ENCODE results near the gene TEC. TPM values are rescaled to one million over a fixed set of nuclear protein-coding genes. Genes with fewer than 3 reads are reported as not detected.

Gene TEC
- total and polyA plus RNA-seq, 2 experiments from 2014 or later: 2.9 to 3.0 TPM

- H3K4me1 Mint-ChIP-seq: 0 out of 3 replicates have a peak, but pooled peaks cover 2% of the 10 kb centered on the region
- H3K4me3 ChIP-seq: no peak overlapping the region
- TF ChIP-seq EZH2phosphoT487 (IDR thresholded peaks at IDR 0.05; ENCODE audit: unreplicated experiment): no peak
- no peak overlapping the region for H2AFZ ChIP-seq
- no peaks in the 10 kb centered on the region for H3K36me3 ChIP-seq (ENCODE audit: insufficient read depth)
- no peak for ATAC-seq
- no peaks in the 10 kb centered on the region for H3K36me3 Mint-ChIP-seq (ENCODE audit: low read depth)
- peaks cover 45% of the 10 kb centered on the region for H3K79me2 ChIP-seq (replicated peaks; ENCODE audit: insufficient read depth)
- H3K9me2 ChIP-seq (ENCODE audit: insufficient read depth): peaks cover 4% of the 10 kb centered on the region; the same call in 1 of the 2 replicates
- H3F3A ChIP-seq (replicated peaks; ENCODE audit: low read depth): no peaks in the 10 kb centered on the region
- H3K4me1 ChIP-seq (ENCODE audit: insufficient read depth): 0 out of 2 replicates have a peak, but pooled peaks cover 2% of the 10 kb centered on the region
- peaks cover 2% of the 10 kb centered on the region for H3K27me3 Mint-ChIP-seq (ENCODE audit: insufficient read depth, low read depth, poor library complexity)
- H3K9me3 Mint-ChIP-seq: no peaks in the 10 kb centered on the region
- H3K4me3 Mint-ChIP-seq: no peak overlapping the region
- no peak overlapping the region for H3K27ac ChIP-seq (ENCODE audit: low read depth)
- DNase-seq (ENCODE audit: low spot score): no peak
- H3K27me3 ChIP-seq (ENCODE audit: insufficient read depth): no peaks in the 10 kb centered on the region
- H3K27ac Mint-ChIP-seq: no peak overlapping the region
- peaks cover 3% of the 10 kb centered on the region; the same call in 1 of the 2 replicates for H4K20me1 ChIP-seq (replicated peaks; ENCODE audit: insufficient read depth)
- H3K4me2 ChIP-seq: no peak overlapping the region
Observed at GRCh38 chr4:48262484-48262883, 7.2 kb downstream of the TEC start.

- Histone ChIP-seq H3K9me2 (ENCODE audit: insufficient read depth) (peaks cover 4% of the 10 kb centered on the region; the same call in 1 of the 2 replicates), H4K20me1 (replicated peaks; ENCODE audit: insufficient read depth) (peaks cover 3% of the 10 kb centered on the region; the same call in 1 of the 2 replicates), H2AFZ (no peak overlapping the region), H3K79me2 (replicated peaks; ENCODE audit: insufficient read depth) (peaks cover 37% of the 10 kb centered on the region), H3K27ac (ENCODE audit: low read depth) (no peak overlapping the region), H3K27me3 (ENCODE audit: insufficient read depth) (no peaks in the 10 kb centered on the region), H3K4me3 (no peak overlapping the region), H3K36me3 (ENCODE audit: insufficient read depth) (no peaks in the 10 kb centered on the region), H3K4me1 (ENCODE audit: insufficient read depth) (no peaks in the 10 kb centered on the region), H3F3A (replicated peaks; ENCODE audit: low read depth) (no peaks in the 10 kb centered on the region), H3K4me2 (no peak overlapping the region)
- H3K4me1 Mint-ChIP-seq: no peaks in the 10 kb centered on the region
- no peak overlapping the region for H3K4me3 Mint-ChIP-seq
- no peak for ATAC-seq
- H3K36me3 Mint-ChIP-seq (ENCODE audit: low read depth): no peaks in the 10 kb centered on the region
- no peak for DNase-seq (ENCODE audit: low spot score)
- no peak for TF ChIP-seq CTCF (conservative IDR thresholded peaks at IDR 0.05; ENCODE audit: low read depth in 2 of 2)
- no peak overlapping the region for H3K27ac Mint-ChIP-seq
- H3K9me3 Mint-ChIP-seq: no peaks in the 10 kb centered on the region
- peaks cover 2% of the 10 kb centered on the region for H3K27me3 Mint-ChIP-seq (ENCODE audit: insufficient read depth, low read depth, poor library complexity)
Observed at GRCh38 chr4:48261281-48261680, 8.4 kb downstream of the TEC start.

- Histone ChIP-seq H3K4me1 (ENCODE audit: insufficient read depth) (no peaks in the 10 kb centered on the region), H3K79me2 (replicated peaks; ENCODE audit: insufficient read depth) (peaks cover 27% of the 10 kb centered on the region), H3K27ac (ENCODE audit: low read depth) (no peak overlapping the region), H3K27me3 (ENCODE audit: insufficient read depth) (no peaks in the 10 kb centered on the region), H3K9me2 (ENCODE audit: insufficient read depth) (no peaks in the 10 kb centered on the region), H3K4me3 (no peak overlapping the region), H3F3A (replicated peaks; ENCODE audit: low read depth) (no peaks in the 10 kb centered on the region; the same call in 1 of the 2 replicates), H3K36me3 (ENCODE audit: insufficient read depth) (no peaks in the 10 kb centered on the region), H3K4me2 (no peak overlapping the region), H4K20me1 (replicated peaks; ENCODE audit: insufficient read depth) (peaks cover 3% of the 10 kb centered on the region; the same call in 1 of the 2 replicates), H2AFZ (no peak overlapping the region)
- Mint-ChIP-seq H3K27ac (no peak overlapping the region), H3K27me3 (ENCODE audit: insufficient read depth, low read depth, poor library complexity) (peaks cover 2% of the 10 kb centered on the region), H3K36me3 (ENCODE audit: low read depth) (no peaks in the 10 kb centered on the region), H3K9me3 (no peaks in the 10 kb centered on the region), H3K4me1 (peaks cover 4% of the 10 kb centered on the region; the same call in 2 of the 3 replicates), H3K4me3 (no peak overlapping the region)
- no peak for ATAC-seq
- DNase-seq (ENCODE audit: low spot score): no peak
- TF ChIP-seq EZH2 (IDR thresholded peaks at IDR 0.05; ENCODE audit: low read depth, unreplicated experiment) (no peak), ZNF462 (CRISPR knock-in tag; IDR thresholded peaks at IDR 0.05) (no peak), ZNF331 (CRISPR knock-in tag; IDR thresholded peaks at IDR 0.05; ENCODE audit: low read depth) (no peak), STAT1 (IDR thresholded peaks at IDR 0.05; ENCODE audit: unreplicated experiment) (no peak), POLR2AphosphoS5 (IDR thresholded peaks at IDR 0.05; ENCODE audit: low read depth) (no peak), CREB1 (CRISPR knock-in tag; IDR thresholded peaks at IDR 0.05; ENCODE audit: low read depth) (no peak), JUNB (IDR thresholded peaks at IDR 0.05; ENCODE audit: unreplicated experiment) (no peak), NANOG (IDR thresholded peaks at IDR 0.05; ENCODE audit: borderline replicate concordance) (no peak)
Observed at GRCh38 chr4:48259748-48260147, 9.9 kb downstream of the TEC start.
